ENCODE measurements around the gene OTOF.

- TF ChIP-seq CTCF (IDR thresholded peaks at IDR 0.05) (no peak), CBFB (CRISPR knock-in tag; IDR thresholded peaks at IDR 0.05; ENCODE audit: low read depth) (no peak), ZBTB21 (CRISPR knock-in tag; IDR thresholded peaks at IDR 0.05; ENCODE audit: borderline replicate concordance) (no peak)
Measured at GRCh38 chr2:26442707-26443106, 35.2 kb downstream of the OTOF start.
